ENCODE data around the gene WDR6.

GRCh38 chr3:48982016-48982415 is 25.2 kb upstream of the WDR6 start:
- TF ChIP-seq FOXM1 (IDR thresholded peaks at IDR 0.05; ENCODE audit: low read depth, low read length) (no peak), EP300 (IDR thresholded peaks at IDR 0.05; ENCODE audit: borderline replicate concordance in 1 of 2, control insufficient read depth in 1 of 2, low read depth in 2 of 2, low read length in 2 of 2) (no peak), CTCF (IDR thresholded peaks at IDR 0.05 in 2 of 3, conservative IDR thresholded peaks at IDR 0.05 in 1 of 3; ENCODE audit: control insufficient read depth in 2 of 3, extremely low read depth in 1 of 3, insufficient read depth in 1 of 3, low read depth in 3 of 3, low read length in 3 of 3) (no peak), WRNIP1 (IDR thresholded peaks at IDR 0.05; ENCODE audit: borderline replicate concordance, low read depth, low read length) (no peak), TAF1 (IDR thresholded peaks at IDR 0.05; ENCODE audit: borderline replicate concordance, low read depth, low read length) (no peak), USF2 (IDR thresholded peaks at IDR 0.05; ENCODE audit: borderline replicate concordance, low read depth, low read length) (no peak), SUZ12 (IDR thresholded peaks at IDR 0.05; ENCODE audit: unreplicated experiment) (no peak), TARDBP (IDR thresholded peaks at IDR 0.05; ENCODE audit: borderline replicate concordance) (no peak), E2F4 (IDR thresholded peaks at IDR 0.05; ENCODE audit: low read depth, low read length) (no peak)
- TF ChIP-seq, protein P1, sequence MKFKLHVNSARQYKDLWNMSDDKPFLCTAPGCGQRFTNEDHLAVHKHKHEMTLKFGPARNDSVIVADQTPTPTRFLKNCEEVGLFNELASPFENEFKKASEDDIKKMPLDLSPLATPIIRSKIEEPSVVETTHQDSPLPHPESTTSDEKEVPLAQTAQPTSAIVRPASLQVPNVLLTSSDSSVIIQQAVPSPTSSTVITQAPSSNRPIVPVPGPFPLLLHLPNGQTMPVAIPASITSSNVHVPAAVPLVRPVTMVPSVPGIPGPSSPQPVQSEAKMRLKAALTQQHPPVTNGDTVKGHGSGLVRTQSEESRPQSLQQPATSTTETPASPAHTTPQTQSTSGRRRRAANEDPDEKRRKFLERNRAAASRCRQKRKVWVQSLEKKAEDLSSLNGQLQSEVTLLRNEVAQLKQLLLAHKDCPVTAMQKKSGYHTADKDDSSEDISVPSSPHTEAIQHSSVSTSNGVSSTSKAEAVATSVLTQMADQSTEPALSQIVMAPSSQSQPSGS (IDR thresholded peaks at IDR 0.05; ENCODE audit: low read length) = no peak
